ENCODE data around the gene NAALADL2. TPM values are rescaled to one million over a fixed set of nuclear protein-coding genes. Genes with fewer than 3 reads are reported as not detected.
A peak's percentile ranks its signal among the peaks of the same experiment; 100 is the strongest.
"Not testable (repeated sequence)": the region's sequence is repeated elsewhere in the genome, so short reads cannot be mapped to it uniquely, and the experiment has no call there.

NAALADL2 gene
- total RNA-seq, 2 donors from 2014 or later: 7.4 to 9.6 TPM

DNA sequence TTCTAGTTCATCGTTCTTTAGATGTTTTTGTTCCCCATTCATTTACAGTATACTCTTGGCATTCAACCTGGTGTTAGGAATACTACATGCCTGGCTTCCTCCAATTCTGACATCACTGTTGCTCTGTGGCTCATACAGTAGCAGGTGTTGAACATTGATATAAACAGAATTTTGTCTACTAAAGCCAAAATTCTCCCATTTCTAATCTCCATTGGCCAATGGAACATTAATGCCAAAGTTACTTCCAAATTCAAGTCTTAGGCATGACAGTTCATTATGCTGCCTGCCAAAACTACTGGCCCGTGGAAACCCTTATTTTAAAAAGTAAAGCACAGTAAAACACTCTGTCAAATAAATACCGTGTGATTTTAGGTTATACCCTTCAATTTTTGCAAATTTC is 368.0 kb downstream of the NAALADL2 start:
- intact Hi-C loops (cut with DNase I): no loop called here
- DNase-seq (no peak), ATAC-seq (no peak)

GRCh38 chr3:175233957-175234940 is 375.1 kb downstream of the NAALADL2 start:
- DNase-seq: no peak
- no peak for ATAC-seq
- intact Hi-C loops (cut with DNase I): no loop called here

DNA sequence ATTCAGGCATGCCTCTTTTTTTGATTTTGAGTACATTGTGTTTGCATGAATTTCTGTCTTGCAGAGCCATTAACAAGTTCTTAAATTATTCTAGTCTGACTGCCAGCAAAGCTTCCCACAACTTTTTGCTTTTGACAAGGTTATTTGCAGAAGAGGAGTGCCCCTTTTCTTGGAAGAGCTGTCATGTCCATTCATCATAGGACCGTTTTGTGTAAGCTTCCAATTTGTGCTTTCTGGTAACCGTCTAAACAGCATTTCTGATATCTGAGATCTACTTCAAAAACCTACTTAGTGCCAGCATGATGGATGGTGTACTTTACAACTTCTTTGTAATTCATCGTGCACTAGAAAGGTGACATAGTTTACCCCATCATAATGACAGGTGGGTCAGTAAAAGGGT is 379.7 kb downstream of the NAALADL2 start:
- intact Hi-C loops (cut with DNase I): no loop called here
- DNase-seq (no peak), ATAC-seq (no peak)

GRCh38 chr3:175240921-175241320 is 381.8 kb downstream of the NAALADL2 start:
- intact Hi-C loops (cut with DNase I): no loop called here
- ATAC-seq (no peak), DNase-seq (no peak)

DNA sequence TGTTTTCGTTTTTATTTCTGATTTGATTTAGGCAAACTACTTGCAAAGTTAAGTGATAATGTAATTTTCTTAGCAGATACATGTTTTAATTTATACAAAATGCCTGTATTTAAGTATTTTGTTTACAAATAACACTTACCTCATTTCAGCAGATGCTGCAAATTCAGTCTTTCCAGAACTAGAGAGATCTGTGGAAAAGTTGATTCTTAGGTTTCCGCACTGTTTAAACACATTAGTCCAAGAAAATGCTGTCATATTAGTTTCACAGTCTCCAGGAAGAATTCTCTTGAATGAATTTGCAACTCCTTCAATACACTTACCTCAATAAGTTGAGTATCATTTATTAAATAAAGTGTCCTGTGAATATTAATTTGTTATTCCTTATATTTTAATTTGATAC is 383.1 kb downstream of the NAALADL2 start:
- intact Hi-C loops (cut with DNase I): no loop called here
- no peak for DNase-seq
- no peak for ATAC-seq

GRCh38 chr3:175246234-175246633 is 387.1 kb downstream of the NAALADL2 start:
- intact Hi-C loops (cut with DNase I): no loop called here
- ATAC-seq (no peak), DNase-seq (no peak)

DNA sequence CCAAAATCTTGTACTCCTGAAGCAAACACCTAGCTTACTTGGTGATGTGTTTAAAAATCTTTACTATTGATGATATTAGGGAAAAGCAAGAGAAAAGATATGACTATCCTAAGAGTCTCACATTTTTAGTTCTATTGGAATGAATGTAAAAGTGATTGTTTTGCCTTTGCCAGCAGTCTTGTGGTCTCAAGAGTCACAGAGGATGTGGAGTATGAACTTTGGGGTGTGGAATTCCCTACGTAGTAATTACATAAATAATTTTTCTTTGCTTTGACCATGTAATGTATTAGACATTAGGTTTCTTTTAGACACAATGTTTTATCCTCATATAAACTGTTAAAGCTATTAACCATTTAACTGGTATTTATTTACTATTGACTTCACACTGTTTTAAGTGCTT is 387.6 kb downstream of the NAALADL2 start:
- ATAC-seq: no peak
- intact Hi-C loops (cut with DNase I): no loop called here
- no peak for DNase-seq

DNA sequence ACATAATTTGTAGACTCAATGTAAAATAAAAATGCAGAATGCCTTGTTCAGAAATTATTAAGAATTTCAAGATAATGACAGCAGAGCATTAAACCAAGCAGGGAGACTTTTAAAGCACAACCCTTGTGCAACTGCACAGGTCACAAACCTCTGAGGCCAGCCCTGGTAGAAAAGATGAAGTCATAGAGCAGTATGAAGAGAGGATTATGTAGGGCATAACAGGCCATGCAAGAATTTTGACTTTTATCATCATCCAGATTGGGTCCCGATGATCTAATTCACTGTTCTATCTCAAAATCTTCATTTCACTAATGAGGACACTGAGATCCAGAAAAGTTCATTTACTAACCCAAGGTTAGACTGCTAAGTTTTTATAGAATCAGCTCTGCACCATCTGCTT is 388.5 kb downstream of the NAALADL2 start:
- intact Hi-C loops (cut with DNase I): no loop called here
- ATAC-seq (no peak), DNase-seq (no peak)

DNA sequence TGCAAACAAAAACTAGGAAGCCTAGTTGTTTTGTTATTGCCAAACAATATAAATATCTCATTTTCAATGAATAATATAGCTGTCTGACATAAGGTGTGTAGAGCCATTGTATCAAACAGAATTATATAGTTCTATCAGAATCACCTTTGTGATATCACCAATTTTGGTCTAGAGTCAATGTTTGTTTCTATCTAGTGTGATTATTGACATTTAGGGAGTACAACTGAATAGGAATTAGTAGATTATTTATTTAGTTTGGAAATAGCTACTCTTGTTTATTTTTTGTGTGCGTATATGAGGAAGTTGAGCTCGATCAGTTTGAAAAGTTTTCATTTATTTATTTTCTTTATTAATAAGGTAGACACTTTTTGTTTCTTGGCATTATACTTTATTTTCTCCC is 389.7 kb downstream of the NAALADL2 start:
- intact Hi-C loops (cut with DNase I): no loop called here
- DNase-seq: no peak
- ATAC-seq: no peak

DNA sequence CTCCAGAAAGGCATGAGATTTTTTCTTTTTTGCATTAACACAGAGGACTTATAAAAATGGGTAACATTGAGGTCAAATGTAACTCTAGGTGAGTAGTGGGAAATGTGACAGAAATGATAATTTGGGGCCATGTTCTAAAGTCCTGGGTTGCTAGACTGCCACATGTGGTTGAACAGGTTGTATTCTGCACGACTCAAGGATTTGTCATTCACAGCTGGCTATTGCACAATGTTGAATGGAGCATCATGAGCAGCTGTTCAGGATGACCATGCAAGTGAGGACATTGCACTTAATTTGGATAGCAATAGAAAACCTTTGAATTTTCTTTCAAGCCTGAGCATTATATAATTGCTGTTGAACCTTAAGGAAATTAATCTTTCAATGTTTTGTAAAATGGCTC is 396.6 kb downstream of the NAALADL2 start:
- intact Hi-C loops (cut with DNase I): no loop called here
- ATAC-seq: peak in 1 of 2 donors; percentile 70

GRCh38 chr3:175257123-175257522 is 398.0 kb downstream of the NAALADL2 start:
- DNase-seq: no peak
- intact Hi-C loops (cut with DNase I): no loop called here
- ATAC-seq: no peak

More for the DNA sequence above, 396.6 kb downstream of the NAALADL2 start:
- no peak for DNase-seq

DNA sequence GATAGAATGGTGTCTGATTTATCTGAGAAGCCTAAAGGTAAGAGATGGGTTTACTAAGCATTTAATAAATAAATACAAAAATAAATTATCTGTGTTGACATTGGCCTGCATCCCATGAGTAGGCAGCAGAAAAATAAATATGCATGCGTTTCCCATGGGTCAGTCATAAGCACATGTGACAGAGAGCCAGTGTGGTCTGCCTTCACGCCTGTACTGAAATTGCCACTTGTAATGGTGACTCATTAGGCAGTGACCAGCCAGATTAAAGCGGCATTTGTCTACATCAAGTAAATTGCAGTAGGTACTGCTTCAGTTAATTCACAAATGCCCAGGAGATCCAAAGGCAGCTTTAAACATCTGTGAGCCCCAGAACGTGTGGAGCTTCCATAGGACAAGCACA is 399.6 kb downstream of the NAALADL2 start:
- intact Hi-C loops (cut with DNase I): no loop called here
- ATAC-seq (no peak), DNase-seq (no peak)

DNA sequence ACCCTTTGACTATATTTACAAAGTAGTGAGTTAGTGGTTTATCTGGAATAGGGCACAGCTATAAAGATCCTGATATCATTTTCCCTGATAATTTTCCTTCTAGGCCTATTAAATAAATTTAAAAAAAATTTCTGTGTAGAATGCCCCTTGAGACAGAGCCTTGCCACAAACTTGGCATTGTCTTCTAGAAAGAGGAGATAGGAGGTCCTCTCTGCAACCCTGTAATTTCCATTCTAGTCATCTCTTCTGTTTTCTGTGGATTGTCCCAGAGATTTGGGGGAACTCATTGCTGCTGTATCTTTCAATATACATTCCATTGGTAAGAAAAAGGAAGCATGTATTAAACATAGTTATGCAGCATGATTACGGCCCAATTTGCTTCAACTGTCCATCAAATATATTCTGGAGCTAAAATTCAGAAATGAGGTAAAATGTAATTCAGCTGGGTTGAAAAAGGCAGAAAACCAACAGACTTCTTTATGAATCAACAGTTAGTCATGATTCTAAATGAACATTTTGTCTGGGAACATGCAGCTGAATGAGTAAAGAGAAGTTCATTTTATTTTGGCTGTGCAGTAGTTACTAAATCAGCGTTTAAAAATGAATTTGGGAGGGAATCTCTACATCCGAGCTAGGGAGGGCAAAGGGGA is 401.1 kb downstream of the NAALADL2 start:
- ATAC-seq (peak in 1 of 2 donors; percentile 67), DNase-seq (no peak)
- intact Hi-C loops (cut with DNase I): no loop called here

- ATAC-seq (no peak), DNase-seq (no peak)
- intact Hi-C loops (cut with DNase I): no loop called here
Measured at GRCh38 chr3:175266478-175266877, 407.3 kb downstream of the NAALADL2 start.

DNA sequence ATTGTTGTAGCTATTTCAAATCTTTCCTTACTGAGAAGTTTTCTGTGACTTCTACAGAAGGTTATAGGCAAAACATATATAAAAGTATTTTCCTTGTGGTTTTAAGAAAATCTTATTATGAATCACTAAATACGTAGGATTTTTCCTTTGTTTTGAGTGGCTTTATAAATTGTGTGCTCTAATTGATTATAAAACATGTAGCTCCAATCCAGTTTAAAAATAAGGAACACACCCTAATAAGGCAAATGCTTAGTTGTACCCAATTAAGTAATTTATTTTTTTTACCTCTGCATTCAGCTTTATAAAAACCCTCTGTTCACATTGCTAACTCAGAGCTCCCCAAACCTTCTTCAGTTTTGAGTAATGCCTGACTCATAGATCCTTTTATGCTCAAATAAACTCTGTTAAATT is 408.0 kb downstream of the NAALADL2 start:
- ATAC-seq: no peak
- no peak for DNase-seq
- intact Hi-C loops (cut with DNase I): no loop called here

- DNase-seq: no peak
- intact Hi-C loops (cut with DNase I): no loop called here
- ATAC-seq: no peak
Measured at GRCh38 chr3:175267561-175267960, 408.4 kb downstream of the NAALADL2 start.

DNA sequence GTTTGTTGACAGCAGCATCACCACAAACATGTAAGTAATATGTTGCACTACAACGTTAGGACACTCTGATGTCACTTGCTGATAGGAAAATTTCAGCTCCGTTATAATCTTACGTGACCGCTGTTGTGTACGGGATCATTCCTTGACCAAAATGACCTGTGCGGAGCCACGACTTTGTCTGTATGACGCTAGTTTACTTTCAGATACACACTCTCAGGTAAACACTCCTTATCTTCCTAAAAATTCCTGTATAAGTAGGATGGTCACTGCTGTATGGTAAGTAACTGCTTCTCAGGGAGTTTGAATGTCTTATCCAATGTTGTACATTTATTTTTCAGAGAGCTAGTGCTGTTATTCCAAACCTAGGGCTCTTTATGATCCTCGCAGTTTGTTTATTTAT is 410.3 kb downstream of the NAALADL2 start:
- DNase-seq (no peak), ATAC-seq (no peak)
- intact Hi-C loops (cut with DNase I): no loop called here

GRCh38 chr3:175270198-175270837 is 411.2 kb downstream of the NAALADL2 start:
- DNase-seq (no peak), ATAC-seq (no peak)
- intact Hi-C loops (cut with DNase I): no loop called here

- intact Hi-C loops (cut with DNase I): no loop called here
- ATAC-seq: no peak
Measured at GRCh38 chr3:175270866-175271265, 411.7 kb downstream of the NAALADL2 start.

GRCh38 chr3:175271465-175271864 is 412.3 kb downstream of the NAALADL2 start:
- intact Hi-C loops (cut with DNase I); ATAC-seq: not testable (repeated sequence)

More at GRCh38 chr3:175270866-175271265, 411.7 kb downstream of the NAALADL2 start:
- DNase-seq: no peak

More at GRCh38 chr3:175271465-175271864, 412.3 kb downstream of the NAALADL2 start:
- not testable (repeated sequence) for DNase-seq
